MM.1S (cell line): ENCODE results near the gene SHC4.

Experiments
- EZH2 ChIP-seq: fragments of 300-600 bp; sonication (generic); optimal IDR thresholded peaks from 2 replicates; pipeline ENCODE3; 2017; ENCODE audit warnings: low read depth, mild to moderate bottlenecking, antibody characterized with exemption, low read length, mixed read lengths
- TF ChIP-seq, protein P1 (sequence below): fragments of 300-600 bp; sonication (generic); IDR thresholded peaks from 2 replicates; pipeline ENCODE4 v1.5.1; 2016; ENCODE audit warnings: antibody characterized with exemption, low read length, mixed read lengths

DNA sequence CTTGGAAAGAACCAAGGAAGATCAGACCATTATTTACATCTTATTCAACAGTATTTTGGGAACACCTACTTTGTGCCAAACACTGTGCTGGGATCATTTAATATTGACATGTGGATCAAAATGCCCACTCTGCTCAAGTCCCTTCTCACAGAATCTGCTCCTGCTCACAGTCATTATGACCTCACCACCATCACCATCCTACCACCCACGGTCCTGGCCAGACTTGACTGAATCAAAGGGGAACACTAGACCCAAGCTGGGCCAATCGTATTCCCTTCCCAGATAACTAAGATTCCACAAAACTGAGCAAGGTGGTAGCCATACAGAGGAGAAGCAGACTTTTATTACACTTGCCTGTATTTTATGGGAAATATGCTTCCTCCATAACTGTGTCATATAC lies 149.4 kb downstream of the SHC4 start:
- TF ChIP-seq, protein P1, sequence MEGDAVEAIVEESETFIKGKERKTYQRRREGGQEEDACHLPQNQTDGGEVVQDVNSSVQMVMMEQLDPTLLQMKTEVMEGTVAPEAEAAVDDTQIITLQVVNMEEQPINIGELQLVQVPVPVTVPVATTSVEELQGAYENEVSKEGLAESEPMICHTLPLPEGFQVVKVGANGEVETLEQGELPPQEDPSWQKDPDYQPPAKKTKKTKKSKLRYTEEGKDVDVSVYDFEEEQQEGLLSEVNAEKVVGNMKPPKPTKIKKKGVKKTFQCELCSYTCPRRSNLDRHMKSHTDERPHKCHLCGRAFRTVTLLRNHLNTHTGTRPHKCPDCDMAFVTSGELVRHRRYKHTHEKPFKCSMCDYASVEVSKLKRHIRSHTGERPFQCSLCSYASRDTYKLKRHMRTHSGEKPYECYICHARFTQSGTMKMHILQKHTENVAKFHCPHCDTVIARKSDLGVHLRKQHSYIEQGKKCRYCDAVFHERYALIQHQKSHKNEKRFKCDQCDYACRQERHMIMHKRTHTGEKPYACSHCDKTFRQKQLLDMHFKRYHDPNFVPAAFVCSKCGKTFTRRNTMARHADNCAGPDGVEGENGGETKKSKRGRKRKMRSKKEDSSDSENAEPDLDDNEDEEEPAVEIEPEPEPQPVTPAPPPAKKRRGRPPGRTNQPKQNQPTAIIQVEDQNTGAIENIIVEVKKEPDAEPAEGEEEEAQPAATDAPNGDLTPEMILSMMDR, result no peak
- TF ChIP-seq EZH2, result no peak
